ENCODE measurements around the gene RPS6KC1. TPM values are rescaled to one million over a fixed set of nuclear protein-coding genes. Genes with fewer than 3 reads are reported as not detected.
"Not testable (repeated sequence)": the region's sequence is repeated elsewhere in the genome, so short reads cannot be mapped to it uniquely, and the experiment has no call there.

The RPS6KC1 gene
- total and polyA plus RNA-seq, 2 of the 4 experiments (the other 2 are of a cell fraction) = 7.9 to 23.7 TPM

DNA sequence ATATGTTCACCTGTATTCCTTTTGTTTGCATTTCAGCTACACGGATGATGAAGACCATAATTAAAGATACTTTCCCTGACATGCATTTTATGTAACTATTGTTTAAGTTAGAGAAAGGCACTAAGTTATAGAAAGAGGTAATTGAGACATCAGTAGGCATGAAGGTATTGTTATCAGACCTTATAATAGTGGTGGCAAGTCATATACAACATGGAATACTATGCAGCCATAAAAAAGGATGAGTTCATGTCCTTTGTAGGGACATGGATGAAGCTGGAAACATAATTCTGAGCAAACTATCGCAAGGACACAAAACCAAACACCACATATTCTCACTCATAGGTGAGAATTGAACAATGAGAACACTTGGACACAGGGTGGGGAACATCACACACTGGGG is 109.4 kb downstream of the RPS6KC1 start:
- CTCF ChIA-PET; H3K4ac ChIP-seq (ENCODE audit: low read depth, low read length); intact Hi-C loops (cut with micrococcal nuclease); BruUV-seq (replicated peaks); H2AK5ac ChIP-seq (ENCODE audit: low read depth, low read length); H4K20me1 ChIP-seq (ENCODE audit: insufficient read depth, low read length); ATAC-seq (ENCODE audit: low read depth); H2BK20ac ChIP-seq (ENCODE audit: low read depth, low read length); H3K36me3 ChIP-seq (ENCODE audit: control insufficient read depth, insufficient read depth, low read length); H3K56ac ChIP-seq (ENCODE audit: extremely low read depth, insufficient read depth, low read length); H3K79me1 ChIP-seq (ENCODE audit: low read depth in 1 of 2, low read length in 2 of 2); H3K23ac ChIP-seq (ENCODE audit: low read depth, low read length); H3K18ac ChIP-seq (ENCODE audit: low read depth, low read length); H3K14ac ChIP-seq (replicated peaks; ENCODE audit: low read depth, low read length); DNase-seq; dilution Hi-C loops (cut with HindIII; ENCODE audit: low sequenced_read_pairs, unreplicated experiment); H4K91ac ChIP-seq (ENCODE audit: insufficient read depth, low read depth, low read length); in situ Hi-C loops (cut with MboI; ENCODE audit: low sequenced_read_pairs); H3K9ac ChIP-seq (ENCODE audit: low read depth, low read length); H3K4me3 ChIP-seq (ENCODE audit: insufficient read depth, low read depth, low read length); H2BK5ac ChIP-seq (ENCODE audit: low read depth, low read length, poor library complexity, severe bottlenecking); H3K27ac ChIP-seq (ENCODE audit: insufficient read depth, low read length); H3K9me1 ChIP-seq (ENCODE audit: insufficient read depth, low read length); H4K5ac ChIP-seq (ENCODE audit: low read depth, low read length); H2BK120ac ChIP-seq (ENCODE audit: low read depth, low read length); H2AK9ac ChIP-seq (replicated peaks; ENCODE audit: low read depth, low read length, poor library complexity); H2BK15ac ChIP-seq (ENCODE audit: low read depth, low read length); H2AFZ ChIP-seq (replicated peaks; ENCODE audit: low read length, poor library complexity); H3K4me2 ChIP-seq (ENCODE audit: low read depth, low read length); H3K9me3 ChIP-seq (ENCODE audit: control insufficient read depth, insufficient read depth, low read length); H3K4me1 ChIP-seq (ENCODE audit: control insufficient read depth, insufficient read depth, low read length); H4K8ac ChIP-seq (ENCODE audit: low read depth in 2 of 2, low read length in 2 of 2); H3K27me3 ChIP-seq (ENCODE audit: control insufficient read depth, insufficient read depth, low read length); POLR2A ChIA-PET (ENCODE audit: unreplicated experiment): not testable (repeated sequence)
- WGBS, 2 experiments (ENCODE audit: extremely low coverage in 2 of 2, insufficient read length in 1 of 2) = no CpG with 5 or more reads among the region's 2 CpGs
